ENCODE data around the gene RBM44.

GRCh38 chr2:237815637-237816036 is 17.1 kb downstream of the RBM44 start:
- TF ChIP-seq CTCF (IDR thresholded peaks at IDR 0.05) = no peak
- TF ChIP-seq POLR2AphosphoS5 (IDR thresholded peaks at IDR 0.05) = no peak
- TF ChIP-seq EP300 (IDR thresholded peaks at IDR 0.05) = no peak
